Measurements from ENCODE around the gene LZTS2. TPM values are rescaled to one million over a fixed set of nuclear protein-coding genes. Genes with fewer than 3 reads are reported as not detected.

LZTS2 gene
- total RNA-seq, 1 experiment from 2014 or later, result 69.1 TPM

- Histone ChIP-seq H3K4me1 (ENCODE audit: insufficient read depth, low read length) (peaks cover 4% of the 10 kb centered on the region; the same call in 1 of the 2 replicates), H2BK12ac (ENCODE audit: insufficient read length, low read depth, low read length) (no peak overlapping the region), H2BK20ac (ENCODE audit: low read depth, low read length, poor library complexity, severe bottlenecking) (no peak overlapping the region), H3K14ac (ENCODE audit: insufficient read depth, low read length) (no peak overlapping the region), H2AK5ac (ENCODE audit: insufficient read length, low read length) (no peak overlapping the region), H2BK5ac (ENCODE audit: insufficient read length, low read length) (no peak overlapping the region), H2BK15ac (ENCODE audit: low read depth, low read length) (no peak overlapping the region), H3K27ac (ENCODE audit: insufficient read length, low read depth, low read length) (no peak overlapping the region), H4K91ac (ENCODE audit: insufficient read length, low read depth, low read length) (no peak overlapping the region), H3K9me3 (ENCODE audit: control insufficient read depth, low read depth, low read length) (no peaks in the 10 kb centered on the region), H3K79me1 (ENCODE audit: insufficient read depth, low read depth, low read length, poor library complexity, severe bottlenecking) (no peaks in the 10 kb centered on the region), H4K20me1 (ENCODE audit: control insufficient read depth, insufficient read depth, insufficient read length) (no peaks in the 10 kb centered on the region), H3K4me2 (ENCODE audit: insufficient read depth, insufficient read length, low read length) (no peak overlapping the region), H4K5ac (ENCODE audit: insufficient read length, low read depth, low read length) (no peak overlapping the region), H3K18ac (ENCODE audit: insufficient read length, low read depth, low read length) (no peak overlapping the region), H3K23me2 (ENCODE audit: insufficient read length, low read depth, low read length, poor library complexity, severe bottlenecking) (peaks cover 13% of the 10 kb centered on the region), H3K27me3 (ENCODE audit: insufficient read depth, low read length) (peaks cover 4% of the 10 kb centered on the region; the same call in 1 of the 2 replicates), H3K56ac (ENCODE audit: insufficient read length, low read depth, low read length) (no peak overlapping the region), H4K8ac (replicated peaks; ENCODE audit: insufficient read length, low read depth, low read length) (no peak overlapping the region), H3K9ac (ENCODE audit: extremely low read depth, insufficient read length, low read length) (no peak overlapping the region), H3T11ph (ENCODE audit: low read length) (no peak overlapping the region), H3K79me2 (ENCODE audit: insufficient read depth, low read length) (no peaks in the 10 kb centered on the region), H3K23ac (ENCODE audit: insufficient read length, low read depth, low read length) (no peak overlapping the region), H3K4ac (ENCODE audit: low read depth, low read length) (no peak overlapping the region), H2AFZ (ENCODE audit: low read length) (no peak overlapping the region), H2BK120ac (ENCODE audit: low read depth, low read length, poor library complexity, severe bottlenecking) (no peak overlapping the region)
- no CpG with 5 or more reads among the region's 7 CpGs for WGBS (ENCODE audit: extremely low coverage, insufficient read length, low lambda C conversion rate)
- Mint-ChIP-seq H3K9me3 (no peaks in the 10 kb centered on the region; a peak in 1 of 5 replicates), H3K4me1 (peaks cover 34 to 50% of the 10 kb centered on the region in 2 experiments), H3K4me3 (no peak overlapping the region; a peak in 2 of 5 replicates), H3K27me3 (ENCODE audit: low read depth) (peaks cover 48% of the 10 kb centered on the region), H3K27ac (no peak overlapping the region), H3K36me3 (ENCODE audit: insufficient read depth in 1 of 3, low read depth in 3 of 3) (no peaks in the 10 kb centered on the region)
- TF ChIP-seq CTCF (conservative IDR thresholded peaks at IDR 0.05), result no peak
- DNase-seq, result no peak
Measured at GRCh38 chr10:101028446-101029337, 29.1 kb downstream of the LZTS2 start.
